Measurements from ENCODE around the gene HDHD3.
"Not testable (repeated sequence)": the region's sequence is repeated elsewhere in the genome, so short reads cannot be mapped to it uniquely, and the experiment has no call there.

HDHD3 gene

GRCh38 chr9:113376634-113377567 is at the start of gene HDHD3:
TSS of gene HDHD3 (minus strand) at chr9:113376986. CDS start at chr9:113374354, 2,632 bp downstream.
- no peak for DNase-seq

GRCh38 chr9:113425072-113425471 is 48.3 kb upstream of the HDHD3 start:
- no peak for DNase-seq

GRCh38 chr9:113421726-113422125 is 44.9 kb upstream of the HDHD3 start:
- DNase-seq = no peak

- no peak for DNase-seq
These were observed 40.6 kb upstream of the HDHD3 start for GRCh38 chr9:113417370-113417769.

- no peak for DNase-seq
These were observed 39.4 kb upstream of the HDHD3 start for GRCh38 chr9:113416149-113416721.

- peak; percentile 50 for DNase-seq
These were observed 33.5 kb upstream of the HDHD3 start, which contains the start of the genes C9orf43 and POLE3 for GRCh38 chr9:113410207-113410864. TSS of gene C9orf43 (plus strand) at chr9:113410747. CDS start at chr9:113413494, 2,747 bp downstream. TSS of gene POLE3 (minus strand) at chr9:113410675. CDS start at chr9:113410293, 382 bp downstream.

- DNase-seq = no peak
These were observed 33.1 kb upstream of the HDHD3 start for GRCh38 chr9:113409883-113410206.

GRCh38 chr9:113409481-113409880 is 32.7 kb upstream of the HDHD3 start:
- DNase-seq = no peak

- not testable (repeated sequence) for DNase-seq
These were observed 30.2 kb upstream of the HDHD3 start for GRCh38 chr9:113406873-113407511.

- DNase-seq = not testable (repeated sequence)
These were observed 29.6 kb upstream of the HDHD3 start for GRCh38 chr9:113406353-113406752.

GRCh38 chr9:113403646-113404045 is 26.9 kb upstream of the HDHD3 start:
- no peak for DNase-seq

- peak; percentile 55 for DNase-seq
These were observed 24.4 kb upstream of the HDHD3 start, which contains the start of gene ALAD for GRCh38 chr9:113401027-113401792. TSS of gene ALAD (minus strand) at chr9:113401284. CDS start at chr9:113393559, 7,725 bp downstream.

- no peak for DNase-seq
These were observed 22.9 kb upstream of the HDHD3 start for GRCh38 chr9:113399646-113400200.

GRCh38 chr9:113398796-113399195 is 22.0 kb upstream of the HDHD3 start:
- DNase-seq = no peak

GRCh38 chr9:113397203-113397631 is 20.4 kb upstream of the HDHD3 start:
- no peak for DNase-seq

GRCh38 chr9:113395000-113395861 is 18.4 kb upstream of the HDHD3 start:
- no peak for DNase-seq

- DNase-seq = no peak
These were observed 16.5 kb upstream of the HDHD3 start for GRCh38 chr9:113393281-113393680.

GRCh38 chr9:113391917-113392316 is 15.1 kb upstream of the HDHD3 start:
- no peak for DNase-seq

GRCh38 chr9:113390192-113390960 is 13.6 kb upstream of the HDHD3 start:
- DNase-seq = no peak

- DNase-seq = no peak
These were observed 12.7 kb upstream of the HDHD3 start for GRCh38 chr9:113389451-113389850.
